NCI-H2227 (cell line): ENCODE data around the gene FMNL2.

Experiments used
- DNase-seq: peaks from one replicate; lab custom pipeline; 2025; ENCODE audit not compliant: unreplicated experiment; lab: John Stamatoyannopoulos, UW

Gene FMNL2

DNA sequence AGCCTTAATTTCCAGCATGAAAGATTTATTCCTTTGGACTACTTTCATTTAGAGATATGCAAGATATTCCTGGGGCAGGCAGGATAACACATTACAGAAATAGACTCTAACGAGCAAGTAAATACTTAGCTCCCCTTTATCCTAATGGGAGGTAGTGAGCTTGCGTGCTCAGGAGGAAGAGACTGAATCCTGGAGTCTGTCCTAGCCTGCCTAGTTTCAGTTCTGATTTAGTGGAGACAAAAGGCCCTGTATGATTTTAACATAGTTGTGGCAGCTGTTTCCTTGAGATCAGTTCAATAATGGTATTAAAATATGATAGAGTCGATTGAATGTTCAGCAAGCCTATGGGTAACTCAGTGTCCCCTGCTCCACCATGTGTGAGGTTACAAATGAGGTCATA lies 109.5 kb downstream of the FMNL2 start:
- no peak for DNase-seq

DNA sequence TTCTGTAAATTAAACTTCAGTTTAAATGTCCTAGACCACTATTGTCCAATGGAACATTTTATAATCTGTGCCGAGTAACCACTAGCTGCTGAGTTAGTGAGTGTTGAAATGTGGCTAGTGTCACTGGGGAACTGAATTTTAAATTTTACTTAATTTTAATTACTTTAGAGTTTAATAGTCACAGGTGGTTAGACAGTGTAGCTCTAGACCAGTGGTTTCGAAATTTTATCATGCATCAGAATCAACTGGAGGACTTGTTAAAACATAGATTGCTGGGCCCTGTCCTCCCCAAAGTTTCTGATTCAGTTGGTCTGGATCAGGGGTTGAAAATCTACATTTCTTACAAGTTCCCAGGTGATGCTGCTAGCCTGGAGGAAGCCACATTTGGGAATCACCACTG lies 110.4 kb downstream of the FMNL2 start:
- DNase-seq: no peak

GRCh38 chr2:152445791-152446201 lies 110.8 kb downstream of the FMNL2 start:
- DNase-seq: no peak

DNA sequence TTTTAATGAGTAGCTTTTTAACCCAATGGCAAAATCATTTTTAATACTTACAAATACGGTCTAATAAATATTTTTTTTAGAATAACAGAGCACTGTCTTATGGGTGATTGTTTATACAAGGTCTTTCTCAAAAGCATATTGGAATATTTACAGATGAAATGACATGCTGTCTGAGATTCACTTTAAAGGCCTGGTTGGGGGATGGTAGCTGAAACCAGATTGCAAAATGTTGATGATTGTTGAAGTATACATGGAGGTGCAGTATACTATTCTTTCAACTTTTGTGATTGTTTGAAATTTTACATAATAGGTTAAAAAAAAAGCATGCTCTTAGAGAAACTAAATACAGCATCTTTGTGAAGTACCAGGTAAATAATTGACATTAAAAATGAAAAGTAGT lies 111.2 kb downstream of the FMNL2 start:
- no peak for DNase-seq

DNA sequence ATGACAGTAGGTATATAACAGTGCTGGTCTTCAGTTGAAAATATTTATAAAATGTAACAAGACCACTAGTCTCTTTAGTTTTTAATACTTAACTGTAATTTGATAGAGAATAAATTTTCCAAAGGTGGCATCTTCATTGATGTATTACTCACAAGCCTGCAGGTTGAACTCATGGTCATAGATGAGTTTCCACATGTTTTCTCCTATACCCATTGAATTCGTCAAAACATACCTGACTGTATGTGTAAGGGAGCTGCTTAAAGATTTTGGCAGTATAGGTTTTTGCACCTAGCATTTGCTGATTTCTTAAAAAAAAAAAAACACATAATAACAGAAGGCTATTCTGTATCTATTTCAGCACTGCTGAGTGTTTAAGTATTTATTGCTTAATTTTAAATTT lies 112.9 kb downstream of the FMNL2 start:
- DNase-seq: no peak

- no peak for DNase-seq
Observed at GRCh38 chr2:152448606-152449005, 113.6 kb downstream of the FMNL2 start.

DNA sequence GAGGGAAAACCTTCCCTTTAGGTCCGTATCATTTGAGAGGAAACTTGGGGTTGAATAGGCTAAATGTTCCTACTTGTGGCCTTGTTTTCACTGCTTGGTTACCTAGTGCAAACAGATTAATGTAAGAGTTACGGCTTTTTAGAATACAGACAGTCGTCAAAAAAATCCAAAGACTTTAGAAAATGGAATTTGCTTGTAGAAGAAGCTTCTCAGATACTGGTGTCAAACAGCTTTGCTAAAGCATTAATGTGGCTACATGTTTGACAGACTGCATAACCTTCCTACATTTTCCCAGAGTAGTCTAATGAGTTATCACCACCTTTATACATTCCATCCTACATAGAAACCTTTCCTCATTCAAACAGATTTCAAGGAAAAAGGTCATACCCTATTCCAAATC lies 114.6 kb downstream of the FMNL2 start:
- DNase-seq: peak; percentile 78

- no peak for DNase-seq
Observed at GRCh38 chr2:152450176-152450575, 115.2 kb downstream of the FMNL2 start.

GRCh38 chr2:152452256-152452973 lies 117.4 kb downstream of the FMNL2 start:
- DNase-seq: no peak

GRCh38 chr2:152453129-152453911 lies 118.3 kb downstream of the FMNL2 start:
- DNase-seq: no peak

- no peak for DNase-seq
Observed at GRCh38 chr2:152454371-152454770, 119.4 kb downstream of the FMNL2 start.

DNA sequence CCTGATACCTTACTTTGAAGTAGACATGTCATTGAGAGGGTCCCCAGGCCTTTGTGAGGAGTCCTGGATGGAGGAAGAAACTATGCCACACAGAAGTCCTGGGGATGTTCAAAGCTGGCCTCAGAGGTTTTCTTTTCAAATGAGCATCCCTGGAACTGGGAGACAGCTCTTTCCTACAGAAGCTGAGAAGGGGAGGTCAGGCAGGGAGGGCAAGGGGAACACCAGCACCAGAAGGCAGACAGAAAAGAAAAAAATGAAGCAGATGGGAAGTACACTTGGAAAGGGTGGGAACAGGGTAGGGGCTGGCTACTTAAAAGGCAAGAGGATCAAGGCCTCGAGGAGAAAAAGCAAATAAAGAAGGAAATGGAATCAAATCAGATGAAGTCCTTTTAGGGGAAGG lies 120.0 kb downstream of the FMNL2 start:
- DNase-seq: no peak

DNA sequence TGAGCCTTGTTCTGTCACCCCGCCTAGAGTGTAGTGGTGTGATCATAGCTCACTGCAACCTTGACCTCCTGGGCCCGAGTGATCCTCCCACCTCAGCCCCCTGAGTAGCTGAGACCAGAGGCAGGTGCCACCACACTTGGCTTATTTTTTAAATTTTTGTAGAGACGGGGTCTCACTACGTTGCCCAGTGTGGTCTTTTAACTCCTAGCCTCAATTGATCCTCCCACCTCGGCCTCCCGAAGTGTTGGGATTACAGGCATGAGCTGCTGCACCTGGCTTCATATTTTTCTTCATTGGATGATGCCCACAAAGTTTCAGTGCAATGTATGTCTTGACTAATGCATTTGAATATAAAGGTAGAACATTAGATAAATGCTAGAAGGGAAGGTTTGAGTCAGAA lies 120.8 kb downstream of the FMNL2 start:
- DNase-seq: no peak

- DNase-seq: no peak
Observed at GRCh38 chr2:152456262-152456661, 121.3 kb downstream of the FMNL2 start.

GRCh38 chr2:152458441-152458940 lies 123.5 kb downstream of the FMNL2 start:
- no peak for DNase-seq

- DNase-seq: no peak
Observed at GRCh38 chr2:152459091-152459490, 124.1 kb downstream of the FMNL2 start.

- no peak for DNase-seq
Observed at GRCh38 chr2:152460567-152460966, 125.6 kb downstream of the FMNL2 start.

GRCh38 chr2:152462120-152462519 lies 127.1 kb downstream of the FMNL2 start:
- DNase-seq: no peak

- DNase-seq: no peak
Observed at GRCh38 chr2:152462779-152463178, 127.8 kb downstream of the FMNL2 start.

DNA sequence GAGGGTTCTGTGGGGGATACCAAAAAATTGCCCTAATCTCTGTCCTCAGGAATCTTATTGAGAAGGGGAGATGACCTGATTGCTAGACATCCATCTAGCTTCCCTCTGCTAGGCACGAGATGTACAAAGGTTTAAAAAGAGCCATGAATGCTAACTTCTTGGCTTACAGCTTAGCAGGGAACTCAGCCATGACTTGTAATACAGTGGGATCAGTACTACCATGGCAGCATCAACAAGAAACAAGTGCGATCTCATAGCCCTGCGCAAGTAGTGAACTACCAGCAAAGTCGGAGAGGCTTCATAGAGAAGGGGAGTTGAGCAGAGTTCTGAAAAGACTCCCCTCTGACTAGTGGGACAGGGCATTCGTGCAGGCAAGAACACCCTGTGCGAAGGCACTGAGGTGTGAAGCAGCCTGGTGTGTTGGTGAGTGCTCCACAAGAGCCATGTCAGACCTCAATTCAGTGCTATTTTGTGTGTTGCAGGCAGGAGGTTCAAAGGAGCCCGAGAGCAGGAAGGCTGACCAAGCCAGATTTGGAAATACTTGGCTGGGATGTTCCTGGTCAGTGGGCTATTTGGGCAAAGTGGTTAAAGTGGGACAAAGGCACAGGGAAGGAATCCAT lies 130.0 kb downstream of the FMNL2 start:
- DNase-seq: no peak

DNA sequence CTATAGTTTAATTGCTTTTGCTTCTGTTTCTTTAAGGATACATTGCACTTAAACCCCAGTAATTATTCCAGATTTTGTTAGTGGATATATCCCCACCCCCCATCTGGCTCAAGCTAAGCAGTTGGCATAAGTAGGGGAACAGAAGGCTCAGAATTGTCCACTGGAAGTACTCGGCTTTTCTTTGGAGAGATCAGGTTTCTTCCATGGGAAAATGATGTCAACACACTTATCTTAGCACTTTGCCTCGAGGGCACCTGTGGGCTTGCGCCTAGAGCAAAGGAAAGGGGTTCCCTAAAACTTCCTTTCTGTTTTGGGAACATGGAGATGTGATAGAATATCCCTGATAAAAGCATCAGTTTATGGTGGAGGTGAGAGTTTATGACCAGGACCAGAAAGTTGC lies 130.6 kb downstream of the FMNL2 start:
- no peak for DNase-seq

GRCh38 chr2:152466041-152466440 lies 131.1 kb downstream of the FMNL2 start:
- no peak for DNase-seq
